Smooth muscle cell (in vitro differentiated cells): ENCODE data around the gene PDSS2. TPM values are rescaled to one million over a fixed set of nuclear protein-coding genes. Genes with fewer than 3 reads are reported as not detected.
A peak's percentile ranks its signal among the peaks of the same experiment; 100 is the strongest.
"Not testable (repeated sequence)": the region's sequence is repeated elsewhere in the genome, so short reads cannot be mapped to it uniquely, and the experiment has no call there.

Experiments
- DNase-seq: peaks from one replicate; lab custom pipeline; 2025; ENCODE audit not compliant: unreplicated experiment; lab: John Stamatoyannopoulos, UW
- H2AFZ ChIP-seq: fragments of 200-600 bp; sonication (generic); 2 replicates; pipeline ENCODE4 v1.6.0; 2016; ENCODE audit warnings: antibody characterized with exemption, low read depth, mild to moderate bottlenecking
- H3F3A ChIP-seq: fragments of 200-600 bp; sonication (generic); 2 replicates; pipeline ENCODE4 v1.6.0; 2017; ENCODE audit warnings: antibody characterized with exemption, low read depth
- H3K27ac ChIP-seq: fragments of 200-600 bp; sonication (generic); 2 replicates; pipeline ENCODE4 v1.5.1; 2016; ENCODE audit warnings: low read depth, mild to moderate bottlenecking
- H3K27me3 ChIP-seq: fragments of 200-600 bp; sonication (generic); 2 replicates; pipeline ENCODE4 v1.6.1; 2016; ENCODE audit warnings: low read depth, mild to moderate bottlenecking
- H3K36me3 ChIP-seq: fragments of 200-600 bp; sonication (generic); 2 replicates; pipeline ENCODE4 v1.5.1; 2016; ENCODE audit warnings: low read depth
- H3K4me1 ChIP-seq: fragments of 200-600 bp; sonication (generic); 2 replicates; pipeline ENCODE4 v1.5.1; 2016; ENCODE audit warnings: low read depth
- H3K4me2 ChIP-seq: fragments of 200-600 bp; sonication (generic); 2 replicates; pipeline ENCODE4 v1.6.0; 2016; ENCODE audit warnings: mild to moderate bottlenecking
- H3K4me3 ChIP-seq: fragments of 200-600 bp; sonication (generic); 2 replicates; pipeline ENCODE4 v1.5.1; 2016; ENCODE audit warnings: mild to moderate bottlenecking
- H3K79me2 ChIP-seq: fragments of 200-600 bp; sonication (generic); 2 replicates; pipeline ENCODE4 v1.6.0; 2016; ENCODE audit warnings: low read depth, mild to moderate bottlenecking
- H3K9ac ChIP-seq: fragments of 200-600 bp; sonication (generic); 2 replicates; pipeline ENCODE4 v1.6.0; 2016; ENCODE audit warnings: low read depth
- H3K9me3 ChIP-seq: fragments of 200-600 bp; sonication (generic); replicated peaks from 2 replicates; pipeline ENCODE4 v1.5.1; 2016; ENCODE audit warnings: low read depth
- H4K20me1 ChIP-seq: fragments of 200-600 bp; sonication (generic); 2 replicates; pipeline ENCODE4 v1.6.0; 2016; ENCODE audit warnings: low read depth
- WGBS: methylation state at CpG from one replicate; pipeline ENCODE4 v1.1.7; 2016; ENCODE audit warnings: low lambda C conversion rate; 5-methylcytosine and 5-hydroxymethylcytosine counted together
- polyA plus RNA-seq: library from polyadenylated mRNA; unstranded; fragments of >200 nt; fragmentation: Nextera tagmentation; extraction: Ambion mirVana; gene quantifications from 2 replicates; pipeline ENCODE4 v1.2.1, GENCODE V29; 2016
- total RNA-seq: library from RNA; depleted of rRNA; stranded (reverse); fragments of >200 nt; gene quantifications from 2 replicates; pipeline ENCODE4 v1.2.3, GENCODE V29; 2014
- TF ChIP-seq, protein P1 (sequence below): fragments of 200-600 bp; sonication (generic); IDR thresholded peaks from 2 replicates; pipeline ENCODE4 v1.5.1; 2017; ENCODE audit warnings: borderline replicate concordance, mild to moderate bottlenecking, antibody characterized with exemption; ENCODE audit not compliant: insufficient read depth, poor library complexity, severe bottlenecking

The PDSS2 gene
- total and polyA plus RNA-seq, 2 experiments from 2014 or later = 12.8 to 15.5 TPM

DNA sequence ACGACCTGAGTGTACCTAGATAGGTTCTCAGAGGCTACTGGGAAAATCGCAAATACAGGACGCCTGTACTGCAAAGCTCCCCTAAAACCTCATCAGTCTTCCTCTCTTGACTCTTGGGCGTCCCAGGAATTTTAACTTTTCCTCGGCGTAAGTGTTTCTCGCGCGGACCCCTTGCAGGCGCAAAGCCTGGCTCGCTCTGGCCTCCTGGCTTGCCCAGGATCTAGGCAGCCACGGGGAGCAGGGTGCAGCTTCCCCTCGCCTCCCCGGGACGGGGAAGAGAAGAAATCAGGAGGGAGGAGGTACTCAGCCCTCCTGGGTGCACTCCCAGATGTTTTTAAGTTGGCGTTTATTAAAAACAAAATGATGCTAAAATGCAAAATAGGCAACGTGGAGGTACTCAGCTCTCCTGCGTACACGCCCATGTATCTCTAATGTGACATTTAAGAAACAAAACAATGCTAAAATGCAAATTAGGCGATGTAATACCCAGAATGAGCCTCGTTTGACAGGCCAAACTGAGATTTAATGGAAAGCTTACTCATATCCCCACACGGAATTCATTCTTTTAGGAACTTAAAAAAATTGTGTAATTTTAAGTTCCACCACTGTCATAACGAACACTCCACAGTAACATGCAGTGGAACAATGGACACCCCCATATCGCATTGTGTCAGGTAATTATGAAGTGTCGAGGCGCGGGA is 29.0 kb upstream of the PDSS2 start:
- WGBS = 2% methylated on average over 27 of the region's 27 CpGs
- peak overlapping the region; percentile 96 for H3K4me2 ChIP-seq
- H3K27ac ChIP-seq = no peak overlapping the region
- H3K27me3 ChIP-seq = peaks cover 46% of the 10 kb centered on the region
- H3F3A ChIP-seq = no peaks in the 10 kb centered on the region
- TF ChIP-seq, protein P1, sequence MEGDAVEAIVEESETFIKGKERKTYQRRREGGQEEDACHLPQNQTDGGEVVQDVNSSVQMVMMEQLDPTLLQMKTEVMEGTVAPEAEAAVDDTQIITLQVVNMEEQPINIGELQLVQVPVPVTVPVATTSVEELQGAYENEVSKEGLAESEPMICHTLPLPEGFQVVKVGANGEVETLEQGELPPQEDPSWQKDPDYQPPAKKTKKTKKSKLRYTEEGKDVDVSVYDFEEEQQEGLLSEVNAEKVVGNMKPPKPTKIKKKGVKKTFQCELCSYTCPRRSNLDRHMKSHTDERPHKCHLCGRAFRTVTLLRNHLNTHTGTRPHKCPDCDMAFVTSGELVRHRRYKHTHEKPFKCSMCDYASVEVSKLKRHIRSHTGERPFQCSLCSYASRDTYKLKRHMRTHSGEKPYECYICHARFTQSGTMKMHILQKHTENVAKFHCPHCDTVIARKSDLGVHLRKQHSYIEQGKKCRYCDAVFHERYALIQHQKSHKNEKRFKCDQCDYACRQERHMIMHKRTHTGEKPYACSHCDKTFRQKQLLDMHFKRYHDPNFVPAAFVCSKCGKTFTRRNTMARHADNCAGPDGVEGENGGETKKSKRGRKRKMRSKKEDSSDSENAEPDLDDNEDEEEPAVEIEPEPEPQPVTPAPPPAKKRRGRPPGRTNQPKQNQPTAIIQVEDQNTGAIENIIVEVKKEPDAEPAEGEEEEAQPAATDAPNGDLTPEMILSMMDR = no peak
- H3K36me3 ChIP-seq = no peaks in the 10 kb centered on the region
- peak overlapping the region; percentile 88 for H2AFZ ChIP-seq
- no peak for DNase-seq
- peak overlapping the region; percentile 86 for H3K4me3 ChIP-seq
- no peak overlapping the region for H3K9ac ChIP-seq
- peaks cover 14% of the 10 kb centered on the region for H3K4me1 ChIP-seq
- H4K20me1 ChIP-seq = no peaks in the 10 kb centered on the region
- no peaks in the 10 kb centered on the region for H3K9me3 ChIP-seq
- no peaks in the 10 kb centered on the region for H3K79me2 ChIP-seq

- no peak overlapping the region for H3K4me3 ChIP-seq
- H3K9ac ChIP-seq = no peak overlapping the region
- no peaks in the 10 kb centered on the region for H3K79me2 ChIP-seq
- TF ChIP-seq, protein P1 = no peak
- 79% methylated on average over 4 of the region's 4 CpGs for WGBS
- no peaks in the 10 kb centered on the region for H4K20me1 ChIP-seq
- H3K27ac ChIP-seq = no peak overlapping the region
- H3K4me2 ChIP-seq = no peak overlapping the region
- H3K36me3 ChIP-seq = no peaks in the 10 kb centered on the region
- no peak for DNase-seq
- peaks cover 4% of the 10 kb centered on the region for H3K4me1 ChIP-seq
- H3K27me3 ChIP-seq = peaks cover 56% of the 10 kb centered on the region
- H3K9me3 ChIP-seq = no peaks in the 10 kb centered on the region
- H2AFZ ChIP-seq = no peak overlapping the region
- no peaks in the 10 kb centered on the region for H3F3A ChIP-seq
Observed at GRCh38 chr6:107485157-107485556, 25.8 kb upstream of the PDSS2 start.

DNA sequence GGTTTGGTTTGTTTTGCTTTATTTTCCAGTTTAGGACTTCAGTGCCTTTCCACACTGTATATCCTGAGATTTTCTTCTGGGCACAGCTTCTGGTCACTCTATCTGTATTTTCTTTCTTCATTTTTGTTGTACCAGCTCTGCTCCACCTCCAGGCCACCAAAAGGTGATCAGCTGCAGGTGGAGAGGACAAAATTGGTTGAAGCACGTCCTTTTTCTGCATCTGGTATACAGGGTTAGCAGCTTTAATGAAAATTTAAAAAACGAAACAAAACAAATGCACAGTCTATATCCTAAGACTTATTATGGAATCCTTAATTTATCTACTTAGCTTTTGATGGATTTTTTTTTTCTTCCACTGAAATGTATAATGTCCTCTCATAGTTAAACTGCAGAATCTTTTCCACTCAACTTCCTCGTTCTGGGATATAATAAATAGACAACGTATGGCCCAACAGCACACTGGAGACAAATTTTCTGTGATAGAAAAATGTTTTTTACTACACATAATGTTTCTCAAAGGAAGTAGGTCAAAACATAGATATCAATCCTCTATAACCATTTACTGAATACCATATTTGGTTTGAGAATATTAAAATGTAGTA is 19.8 kb upstream of the PDSS2 start:
- TF ChIP-seq, protein P1 = no peak
- H3K27ac ChIP-seq = no peak overlapping the region
- no peaks in the 10 kb centered on the region for H3K79me2 ChIP-seq
- H3K4me1 ChIP-seq = no peaks in the 10 kb centered on the region
- no peaks in the 10 kb centered on the region for H3K36me3 ChIP-seq
- no peak overlapping the region for H3K9ac ChIP-seq
- no peaks in the 10 kb centered on the region for H3K9me3 ChIP-seq
- no peak overlapping the region for H3K4me2 ChIP-seq
- peaks cover 19% of the 10 kb centered on the region for H3K27me3 ChIP-seq
- no peak for DNase-seq
- no peaks in the 10 kb centered on the region for H3F3A ChIP-seq
- H4K20me1 ChIP-seq = no peaks in the 10 kb centered on the region
- H2AFZ ChIP-seq = no peak overlapping the region
- H3K4me3 ChIP-seq = no peak overlapping the region
- 88% methylated on average over 4 of the region's 4 CpGs for WGBS

DNA sequence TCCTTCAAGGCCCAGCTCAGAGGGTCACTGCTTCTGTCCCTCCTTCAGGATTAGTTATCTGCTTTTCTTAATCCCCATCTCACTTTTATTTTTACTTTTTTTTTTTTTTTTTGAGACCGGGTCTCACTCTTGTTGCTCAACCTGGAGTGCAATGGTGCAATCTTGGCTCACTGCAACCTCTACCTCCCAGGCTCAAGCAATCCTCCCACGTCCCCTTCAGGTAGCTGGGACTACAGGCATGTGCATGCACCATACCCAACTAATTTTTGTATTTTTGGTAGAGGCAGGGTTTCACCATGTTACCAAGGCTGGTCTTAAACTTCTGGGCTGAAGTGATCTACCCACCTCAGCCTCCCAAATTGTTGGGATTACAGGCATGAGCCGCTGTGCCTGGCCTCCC is 16.5 kb upstream of the PDSS2 start:
- H3K4me1 ChIP-seq = not testable (repeated sequence)
- WGBS = 93% methylated on average over 3 of the region's 3 CpGs

DNA sequence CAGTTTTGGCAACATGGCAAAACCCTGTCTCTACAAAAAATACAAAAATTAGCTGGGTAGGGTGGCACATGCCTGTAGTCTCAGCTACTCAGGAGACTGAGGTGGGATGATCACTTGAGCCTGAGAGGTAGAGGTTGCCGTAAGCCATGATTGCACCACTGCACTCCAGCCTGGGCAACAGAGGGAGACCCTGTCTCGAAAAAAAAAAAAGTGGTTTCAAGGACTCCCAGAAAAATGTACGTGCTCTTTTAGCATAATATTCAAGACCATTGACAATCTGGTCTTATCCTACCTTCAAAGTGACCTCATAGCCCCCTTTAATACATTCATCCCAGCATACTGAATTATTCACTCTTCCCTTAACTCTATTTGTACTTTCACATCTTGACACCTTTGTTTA is 16.0 kb upstream of the PDSS2 start:
- H3K4me2 ChIP-seq, H2AFZ ChIP-seq, H3K79me2 ChIP-seq, H3K9me3 ChIP-seq, H3K27ac ChIP-seq, DNase-seq, H3F3A ChIP-seq, H4K20me1 ChIP-seq, H3K36me3 ChIP-seq, H3K4me1 ChIP-seq, H3K9ac ChIP-seq, H3K27me3 ChIP-seq, H3K4me3 ChIP-seq: not testable (repeated sequence)
- WGBS = 83% methylated on average over 3 of the region's 3 CpGs

More for the DNA sequence above, 16.5 kb upstream of the PDSS2 start:
- H3F3A ChIP-seq, H3K9me3 ChIP-seq, H3K36me3 ChIP-seq, H3K9ac ChIP-seq, H3K79me2 ChIP-seq, H3K4me3 ChIP-seq, H2AFZ ChIP-seq, H4K20me1 ChIP-seq, DNase-seq, H3K27ac ChIP-seq, H3K4me2 ChIP-seq: not testable (repeated sequence)
- peaks cover 11% of the 10 kb centered on the region for H3K27me3 ChIP-seq
